GM06990 (cell line): ENCODE results near the gene PAK5.

ENCODE experiments used
- DNase-seq: peaks from one replicate; pipeline ENCODE4 v3.0.0-alpha.2; 2011; ENCODE audit not compliant: insufficient read length; ENCODE audit errors: extremely low read depth
- H3K27me3 ChIP-seq: replicated peaks from 2 replicates; pipeline ENCODE4 v1.6.0; 2011; ENCODE audit warnings: low read length; ENCODE audit not compliant: control insufficient read depth, insufficient read depth
- H3K36me3 ChIP-seq: 2 replicates; pipeline ENCODE4 v1.5.1; 2011; ENCODE audit warnings: low read length; ENCODE audit not compliant: control insufficient read depth, insufficient read depth
- H3K4me3 ChIP-seq: replicated peaks from 2 replicates; pipeline ENCODE4 v1.5.1; 2011; ENCODE audit warnings: low read depth, mild to moderate bottlenecking, control low read depth, low read length
- TF ChIP-seq, protein P1 (sequence below): IDR thresholded peaks from 2 replicates; pipeline ENCODE4 v1.5.1; 2011; ENCODE audit warnings: low read length, control low read depth, mild to moderate bottlenecking, inconsistent platforms; ENCODE audit not compliant: insufficient read depth, poor library complexity, severe bottlenecking

The PAK5 gene

DNA sequence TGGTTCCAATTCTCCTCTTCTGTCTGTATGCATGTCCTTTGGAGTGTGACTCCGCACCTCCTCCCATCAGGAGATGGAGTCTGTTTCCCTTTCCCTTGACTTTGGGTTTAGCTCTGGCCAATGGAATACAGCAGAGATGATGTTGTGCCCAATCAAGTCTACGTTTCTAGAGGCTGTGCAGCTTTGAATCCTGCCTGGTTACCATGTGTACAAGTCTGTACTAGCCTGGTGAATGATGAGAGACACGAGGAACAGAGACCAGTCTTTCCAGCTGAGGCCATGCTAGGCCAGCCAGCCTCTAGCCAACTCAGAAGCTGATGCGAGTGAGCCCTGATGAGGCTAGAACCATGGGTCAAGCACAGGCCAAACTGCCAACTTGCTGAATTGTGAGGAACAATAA lies 241.3 kb downstream of the PAK5 start:
- no peak for DNase-seq
- Histone ChIP-seq H3K36me3 (no peaks in the 10 kb centered on the region), H3K4me3 (no peak overlapping the region), H3K27me3 (no peaks in the 10 kb centered on the region)
- TF ChIP-seq, protein P1, sequence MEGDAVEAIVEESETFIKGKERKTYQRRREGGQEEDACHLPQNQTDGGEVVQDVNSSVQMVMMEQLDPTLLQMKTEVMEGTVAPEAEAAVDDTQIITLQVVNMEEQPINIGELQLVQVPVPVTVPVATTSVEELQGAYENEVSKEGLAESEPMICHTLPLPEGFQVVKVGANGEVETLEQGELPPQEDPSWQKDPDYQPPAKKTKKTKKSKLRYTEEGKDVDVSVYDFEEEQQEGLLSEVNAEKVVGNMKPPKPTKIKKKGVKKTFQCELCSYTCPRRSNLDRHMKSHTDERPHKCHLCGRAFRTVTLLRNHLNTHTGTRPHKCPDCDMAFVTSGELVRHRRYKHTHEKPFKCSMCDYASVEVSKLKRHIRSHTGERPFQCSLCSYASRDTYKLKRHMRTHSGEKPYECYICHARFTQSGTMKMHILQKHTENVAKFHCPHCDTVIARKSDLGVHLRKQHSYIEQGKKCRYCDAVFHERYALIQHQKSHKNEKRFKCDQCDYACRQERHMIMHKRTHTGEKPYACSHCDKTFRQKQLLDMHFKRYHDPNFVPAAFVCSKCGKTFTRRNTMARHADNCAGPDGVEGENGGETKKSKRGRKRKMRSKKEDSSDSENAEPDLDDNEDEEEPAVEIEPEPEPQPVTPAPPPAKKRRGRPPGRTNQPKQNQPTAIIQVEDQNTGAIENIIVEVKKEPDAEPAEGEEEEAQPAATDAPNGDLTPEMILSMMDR, result no peak

DNA sequence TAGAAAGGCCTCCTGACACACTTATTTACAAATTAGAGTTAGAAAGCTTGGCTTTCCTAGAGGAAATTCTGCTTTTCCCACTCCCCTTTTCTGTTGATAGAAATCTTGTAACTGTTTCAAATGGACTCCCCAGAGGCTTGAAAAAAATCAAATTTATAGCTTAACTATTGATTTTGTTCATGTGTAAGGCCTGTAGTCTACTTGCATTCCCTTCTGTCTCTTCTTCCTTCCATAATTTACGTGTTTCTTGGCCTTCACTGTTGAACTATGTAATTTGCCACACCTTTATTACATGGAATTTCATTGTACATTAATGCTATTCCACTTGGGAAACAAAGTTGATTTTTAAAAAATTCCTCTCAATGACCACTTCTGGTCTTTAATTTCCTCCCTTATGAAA lies 243.1 kb downstream of the PAK5 start:
- DNase-seq, result no peak
- Histone ChIP-seq H3K36me3 (no peaks in the 10 kb centered on the region), H3K4me3 (no peak overlapping the region), H3K27me3 (no peaks in the 10 kb centered on the region)
- TF ChIP-seq, protein P1, result no peak

DNA sequence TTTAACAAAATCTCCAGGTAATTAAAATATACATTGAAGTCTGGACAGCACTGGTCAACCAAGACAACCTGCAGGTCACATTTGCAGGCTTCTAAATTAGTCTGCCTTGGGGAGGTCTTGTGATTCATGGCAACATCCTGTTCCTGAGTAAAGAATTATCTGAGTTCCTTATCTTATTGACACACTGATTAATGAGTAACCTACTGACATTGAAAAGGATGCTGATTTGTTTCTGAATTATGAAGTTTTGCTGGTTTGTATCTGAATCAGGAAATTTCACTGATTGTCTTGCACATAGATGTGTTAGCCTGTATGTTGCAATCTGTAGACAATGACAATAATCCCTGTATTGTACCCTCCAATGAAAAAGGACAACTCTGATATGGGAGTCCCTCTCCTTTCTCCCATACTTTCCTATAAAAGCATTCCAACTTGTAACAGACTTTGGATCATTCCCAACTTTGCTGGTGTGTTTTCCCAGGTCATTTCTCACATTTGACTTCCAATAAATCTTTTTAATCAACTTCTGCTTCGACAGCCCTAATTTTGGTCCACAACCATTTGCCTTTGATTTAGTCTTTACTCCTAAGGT lies 244.5 kb downstream of the PAK5 start:
- Histone ChIP-seq H3K27me3 (no peaks in the 10 kb centered on the region), H3K4me3 (no peak overlapping the region), H3K36me3 (no peaks in the 10 kb centered on the region)
- no peak for DNase-seq
- TF ChIP-seq, protein P1, result no peak

DNA sequence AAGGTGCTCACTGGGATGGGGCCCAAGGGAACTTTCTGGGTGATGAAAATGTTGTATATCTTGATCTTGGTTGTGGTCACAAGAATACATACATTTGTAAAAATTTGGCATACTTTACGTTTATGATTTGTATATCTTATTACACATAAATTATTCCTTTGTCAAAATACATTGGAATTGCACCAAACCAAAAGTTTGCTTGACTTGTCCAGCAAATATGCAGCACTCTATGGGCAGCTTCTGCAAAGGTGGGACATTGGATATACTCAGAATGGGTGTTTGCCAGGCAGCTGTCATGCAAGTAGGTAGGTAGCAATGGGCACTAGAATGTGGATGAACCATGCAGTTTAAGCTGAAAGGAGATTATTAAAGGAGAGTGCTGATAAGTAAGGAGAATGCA lies 246.5 kb downstream of the PAK5 start:
- no peak overlapping the region for H3K4me3 ChIP-seq
- DNase-seq, result no peak
- TF ChIP-seq, protein P1, result no peak
- H3K27me3 ChIP-seq, result no peaks in the 10 kb centered on the region
- no peaks in the 10 kb centered on the region for H3K36me3 ChIP-seq

DNA sequence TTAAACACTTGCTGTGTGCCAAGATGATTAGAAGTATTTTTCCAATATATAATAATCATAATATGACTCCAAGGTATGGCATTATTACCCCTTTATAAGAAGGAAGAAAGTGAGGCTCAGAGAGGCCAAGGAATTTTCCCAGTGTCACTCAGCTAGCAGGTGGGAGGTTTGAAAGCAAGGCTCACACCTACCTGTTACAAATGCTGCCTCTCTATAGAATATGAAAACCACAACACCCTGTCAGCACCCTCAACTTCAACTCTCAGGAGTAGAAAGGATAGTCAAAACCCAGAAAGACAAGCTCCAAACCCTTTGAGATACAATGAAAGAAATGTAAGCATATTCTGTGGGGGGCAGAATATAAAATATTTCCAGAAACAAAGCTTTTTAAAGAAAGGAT lies 247.8 kb downstream of the PAK5 start:
- no peaks in the 10 kb centered on the region for H3K36me3 ChIP-seq
- TF ChIP-seq, protein P1, result no peak
- no peak for DNase-seq
- H3K4me3 ChIP-seq, result no peak overlapping the region
- no peaks in the 10 kb centered on the region for H3K27me3 ChIP-seq

DNA sequence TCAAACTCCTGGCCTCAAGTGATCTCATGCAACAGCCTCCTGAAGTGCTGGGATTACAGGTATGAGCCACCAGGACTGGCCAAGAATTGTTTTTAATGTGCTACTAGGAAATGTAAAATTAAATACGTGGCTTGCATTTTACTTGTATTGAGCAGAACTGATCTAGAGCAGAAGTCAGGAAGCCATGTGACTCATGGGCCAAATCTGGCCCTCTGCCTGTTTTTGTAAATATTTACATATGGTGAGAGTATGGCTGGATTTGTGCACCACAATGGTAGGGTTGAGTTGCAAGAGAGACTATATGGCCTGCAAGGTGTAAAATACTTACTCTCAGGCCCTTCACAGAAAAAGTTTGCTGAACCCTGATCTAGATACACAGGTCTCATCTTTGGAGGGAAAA lies 248.7 kb downstream of the PAK5 start:
- TF ChIP-seq, protein P1, result no peak
- Histone ChIP-seq H3K4me3 (no peak overlapping the region), H3K36me3 (no peaks in the 10 kb centered on the region), H3K27me3 (no peaks in the 10 kb centered on the region)
- DNase-seq, result no peak
